B cell (primary cell): Measurements from ENCODE around the gene MAS1L. TPM values are rescaled to one million over a fixed set of nuclear protein-coding genes. Genes with fewer than 3 reads are reported as not detected.

Source experiments
- ATAC-seq: fragments of 200-7000 bp; cut with Tn5 transposase; one replicate; pipeline ENCODE4 v1.10.0; 2021; ENCODE audit warnings: low read depth, mild to moderate bottlenecking, moderate number of reproducible peaks, moderate library complexity
- CTCF ChIA-PET: fragments of 350-600 bp; sonication (Branson Sonifier 250); formaldehyde crosslinking; loops from one replicate; lab custom pipeline; 2021; ENCODE audit warnings: antibody characterized with exemption, inconsistent platforms; lab: Charles Lee
- POLR2A ChIA-PET: fragments of 350-600 bp; sonication (Branson Sonifier 250); formaldehyde crosslinking; loops from one replicate; lab custom pipeline; 2021; ENCODE audit warnings: antibody characterized with exemption; lab: Charles Lee
- DNase-seq: peaks from one replicate; pipeline ENCODE4 v3.0.0; 2013
- H2AFZ ChIP-seq: 2 replicates; pipeline ENCODE4 v1.6.1; 2012; ENCODE audit warnings: mild to moderate bottlenecking, low read depth, low read length; ENCODE audit not compliant: insufficient read depth, poor library complexity, severe bottlenecking
- H3K27ac ChIP-seq, 2 donors: 1 replicate in 1 of 2; 2 replicates in 1 of 2; pipeline ENCODE4 v1.5.1; 2012 to 2013; ENCODE audit warnings: low read length in 2 of 2, mild to moderate bottlenecking in 2 of 2, moderate library complexity in 1 of 2
- H3K27me3 ChIP-seq, 4 experiments: fragments of 200-600 bp in 1 of 4; sonication (generic) in 1 of 4; replicated peaks in 1 of 4; 1 replicate in 2 of 4; 2 replicates in 2 of 4; pipeline versions ENCODE4 v1.6.1 to v1.7.0; 2013 to 2016; ENCODE audit warnings: low read length in 3 of 4, mild to moderate bottlenecking in 2 of 4, mixed read lengths in 1 of 4, moderate library complexity in 1 of 4; ENCODE audit not compliant: insufficient read depth in 4 of 4, control insufficient read depth in 3 of 4; ENCODE audit errors: control extremely low read depth in 1 of 4
- H3K36me3 ChIP-seq, 2 experiments: replicated peaks in 1 of 2; 1 replicate in 1 of 2; 2 replicates in 1 of 2; pipeline versions ENCODE4 v1.6.1 to v1.7.1; 2013; ENCODE audit warnings: low read length in 1 of 2; ENCODE audit not compliant: insufficient read depth in 2 of 2, control insufficient read depth in 1 of 2; ENCODE audit errors: control extremely low read depth in 1 of 2, extremely low read depth in 1 of 2
- H3K4me1 ChIP-seq, 2 donors: fragments of 200-600 bp in 1 of 2; sonication (generic) in 1 of 2; 1 replicate in 1 of 2; 2 replicates in 1 of 2; pipeline versions ENCODE4 v1.5.1 to v1.6.1; 2013 to 2017; ENCODE audit warnings: low read length in 2 of 2; ENCODE audit not compliant: control insufficient read depth in 2 of 2, insufficient read depth in 2 of 2
- H3K4me2 ChIP-seq: replicated peaks from 2 replicates; pipeline ENCODE3; 2012; ENCODE audit warnings: mild to moderate bottlenecking, low read depth, low read length; ENCODE audit not compliant: poor library complexity, severe bottlenecking
- H3K4me3 ChIP-seq, 5 experiments: fragments of 200-600 bp in 1 of 5; sonication (generic) in 1 of 5; 1 replicate in 3 of 5; 2 replicates in 2 of 5; pipeline versions ENCODE4 v1.5.1 to v1.7.0; 2011 to 2016; ENCODE audit warnings: low read length in 4 of 5, mild to moderate bottlenecking in 4 of 5, low read depth in 2 of 5, control low read depth in 1 of 5, moderate library complexity in 1 of 5; ENCODE audit not compliant: insufficient read depth in 1 of 5; ENCODE audit errors: control extremely low read depth in 1 of 5, extremely low read depth in 1 of 5
- H3K79me2 ChIP-seq: fragments of 200-600 bp; sonication (generic); one replicate; pipeline ENCODE4 v1.6.0; 2016; ENCODE audit warnings: low read length; ENCODE audit not compliant: control insufficient read depth, insufficient read depth
- H3K9ac ChIP-seq: fragments of 200-600 bp; sonication (generic); 2 replicates; pipeline ENCODE4 v1.6.1; 2017; ENCODE audit warnings: mild to moderate bottlenecking, low read length, moderate library complexity
- H3K9me3 ChIP-seq, 3 donors: one replicate each; pipeline versions ENCODE4 v1.6.1 to v1.7.1; 2013; ENCODE audit warnings: low read length in 2 of 3; ENCODE audit not compliant: control insufficient read depth in 2 of 3, insufficient read depth in 1 of 3; ENCODE audit errors: control extremely low read depth in 1 of 3
- H4K20me1 ChIP-seq: 2 replicates; pipeline ENCODE4 v1.6.0; 2012; ENCODE audit warnings: mild to moderate bottlenecking, low read length; ENCODE audit not compliant: insufficient read depth, control insufficient read depth, poor library complexity, severe bottlenecking
- H3K27ac Mint-ChIP-seq: one replicate; pipeline ENCODE4 v1.8.0; 2021; ENCODE audit warnings: mixed read lengths
- H3K27me3 Mint-ChIP-seq: one replicate; pipeline ENCODE4 v1.8.0; 2021; ENCODE audit warnings: mixed read lengths
- H3K4me1 Mint-ChIP-seq: one replicate; pipeline ENCODE4 v1.8.0; 2021; ENCODE audit warnings: mixed read lengths
- H3K4me3 Mint-ChIP-seq: one replicate; pipeline ENCODE4 v1.8.0; 2021; ENCODE audit warnings: mixed read lengths
- H3K9me3 Mint-ChIP-seq: one replicate; pipeline ENCODE4 v1.8.0; 2022; ENCODE audit warnings: mixed read lengths; ENCODE audit not compliant: insufficient read depth
- EZH2 ChIP-seq: IDR thresholded peaks from 2 replicates; pipeline ENCODE4 v1.6.1; 2012; ENCODE audit warnings: borderline replicate concordance, low read depth, mild to moderate bottlenecking, moderate library complexity, low read length; ENCODE audit not compliant: insufficient read depth, poor library complexity, severe bottlenecking
- WGBS: methylation state at CpG from one replicate; pipeline ENCODE4 v1.1.5; 2013; ENCODE audit warnings: missing lambda C conversion rate; ENCODE audit not compliant: insufficient coverage; 5-methylcytosine and 5-hydroxymethylcytosine counted together
- intact Hi-C: fragments of 100-400 bp; cut with micrococcal nuclease; formaldehyde crosslinking; loops from one replicate; pipeline ENCODE4 v1.10.0; 2022
- polyA plus RNA-seq: library from polyadenylated mRNA; depleted of rRNA; stranded (reverse); fragments of >200 nt; gene quantifications from 2 replicates; pipeline ENCODE4 v1.2.3, GENCODE V29; 2012
- total RNA-seq, 2 donors: library from RNA; stranded (reverse); fragments of 120-200 nt in 1 of 2; gene quantifications; 1 replicate in 1 of 2; 2 replicates in 1 of 2; pipeline versions ENCODE4 v1.2.3 to v1.2.4, GENCODE V29; 2013 to 2022
- TF ChIP-seq, protein P1 (sequence below): fragments of 200-600 bp; IDR thresholded peaks from one replicate; pipeline ENCODE4 v1.8.0; 2022; ENCODE audit warnings: antibody characterized with exemption, mild to moderate bottlenecking

Gene MAS1L
- total and polyA plus RNA-seq, 2 donors (not counting 1 experiment from before 2014, with no cell fraction given) = not detected

DNA sequence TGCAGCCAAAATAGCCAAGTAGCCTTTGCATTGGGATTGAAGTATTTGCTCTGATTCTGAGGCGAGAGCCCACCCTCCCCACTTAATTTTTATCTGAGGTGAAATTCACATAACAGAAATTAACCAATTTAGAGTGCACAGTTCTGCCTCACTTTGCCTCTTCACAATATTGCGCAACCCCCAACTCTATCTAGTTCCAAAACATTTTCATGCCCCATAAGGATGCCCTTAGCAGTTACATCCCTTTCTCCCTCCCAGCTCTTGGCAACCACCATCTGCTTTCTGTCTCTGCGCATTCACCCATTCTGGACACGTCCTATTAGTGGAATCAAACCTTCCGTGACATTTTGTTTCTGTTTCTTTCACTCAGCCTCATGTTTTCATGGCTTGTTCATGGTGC lies 9.0 kb downstream of the MAS1L start:
- Histone ChIP-seq H3K79me2 (no peaks in the 10 kb centered on the region), H2AFZ (no peak overlapping the region), H3K4me1 (no peaks in the 10 kb centered on the region), H3K36me3 (no peaks in the 10 kb centered on the region), H3K9me3 (no peaks in the 10 kb centered on the region), H3K4me2 (no peak overlapping the region), H3K9ac (no peak overlapping the region), H4K20me1 (no peaks in the 10 kb centered on the region), H3K27ac (no peak overlapping the region), H3K4me3 (no peak overlapping the region), H3K27me3 (no peaks in the 10 kb centered on the region)
- 96% methylated on average over 5 of the region's 5 CpGs for WGBS
- DNase-seq (no peak), ATAC-seq (no peak)
- ChIA-PET POLR2A (no interaction called here), CTCF (no interaction called here)
- peaks cover 10% of the 10 kb centered on the region for H3K27me3 Mint-ChIP-seq
- TF ChIP-seq EZH2 = no peak
- TF ChIP-seq, protein P1, sequence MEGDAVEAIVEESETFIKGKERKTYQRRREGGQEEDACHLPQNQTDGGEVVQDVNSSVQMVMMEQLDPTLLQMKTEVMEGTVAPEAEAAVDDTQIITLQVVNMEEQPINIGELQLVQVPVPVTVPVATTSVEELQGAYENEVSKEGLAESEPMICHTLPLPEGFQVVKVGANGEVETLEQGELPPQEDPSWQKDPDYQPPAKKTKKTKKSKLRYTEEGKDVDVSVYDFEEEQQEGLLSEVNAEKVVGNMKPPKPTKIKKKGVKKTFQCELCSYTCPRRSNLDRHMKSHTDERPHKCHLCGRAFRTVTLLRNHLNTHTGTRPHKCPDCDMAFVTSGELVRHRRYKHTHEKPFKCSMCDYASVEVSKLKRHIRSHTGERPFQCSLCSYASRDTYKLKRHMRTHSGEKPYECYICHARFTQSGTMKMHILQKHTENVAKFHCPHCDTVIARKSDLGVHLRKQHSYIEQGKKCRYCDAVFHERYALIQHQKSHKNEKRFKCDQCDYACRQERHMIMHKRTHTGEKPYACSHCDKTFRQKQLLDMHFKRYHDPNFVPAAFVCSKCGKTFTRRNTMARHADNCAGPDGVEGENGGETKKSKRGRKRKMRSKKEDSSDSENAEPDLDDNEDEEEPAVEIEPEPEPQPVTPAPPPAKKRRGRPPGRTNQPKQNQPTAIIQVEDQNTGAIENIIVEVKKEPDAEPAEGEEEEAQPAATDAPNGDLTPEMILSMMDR = no peak
- no peaks in the 10 kb centered on the region for H3K4me1 Mint-ChIP-seq
- H3K27ac Mint-ChIP-seq = no peak overlapping the region
- no peak overlapping the region for H3K4me3 Mint-ChIP-seq
- intact Hi-C loops = no loop called here
- peaks cover 4% of the 10 kb centered on the region for H3K9me3 Mint-ChIP-seq

GRCh38 chr6:29477923-29478450 lies 9.8 kb downstream of the MAS1L start:
- intact Hi-C loops = no loop called here
- Histone ChIP-seq H3K4me1 (no peaks in the 10 kb centered on the region), H3K4me3 (no peak overlapping the region), H2AFZ (no peak overlapping the region), H3K4me2 (no peak overlapping the region), H3K79me2 (no peaks in the 10 kb centered on the region), H3K36me3 (no peaks in the 10 kb centered on the region), H3K9ac (no peak overlapping the region), H3K27me3 (no peaks in the 10 kb centered on the region), H3K27ac (no peak overlapping the region), H3K9me3 (no peaks in the 10 kb centered on the region), H4K20me1 (no peaks in the 10 kb centered on the region)
- WGBS = 85% methylated on average over 5 of the region's 5 CpGs
- H3K4me1 Mint-ChIP-seq = no peaks in the 10 kb centered on the region
- ATAC-seq (no peak), DNase-seq (no peak)
- ChIA-PET CTCF (no interaction called here), POLR2A (no interaction called here)
- no peak overlapping the region for H3K4me3 Mint-ChIP-seq
- H3K27me3 Mint-ChIP-seq = peaks cover 8% of the 10 kb centered on the region
- no peak overlapping the region for H3K27ac Mint-ChIP-seq
- H3K9me3 Mint-ChIP-seq = peaks cover 4% of the 10 kb centered on the region
- no peak for TF ChIP-seq EZH2
- TF ChIP-seq, protein P1 = no peak
